NCI-H2107 (cell line): ENCODE results near the gene BLVRA.
"Not testable (repeated sequence)": the region's sequence is repeated elsewhere in the genome, so short reads cannot be mapped to it uniquely, and the experiment has no call there.

ENCODE experiments used
- DNase-seq: peaks from one replicate; lab custom pipeline; 2025; lab: John Stamatoyannopoulos, UW

The BLVRA gene

GRCh38 chr7:43758029-43758821, at the start of gene BLVRA:
Gene BLVRA (plus strand): TSS chr7:43758680. CDS start chr7:43771159, 12,479 bp downstream.
- peak; percentile 17 for DNase-seq

- DNase-seq, result no peak
Observed at GRCh38 chr7:43711503-43711902, 47.0 kb upstream of the BLVRA start.

- not testable (repeated sequence) for DNase-seq
Observed at GRCh38 chr7:43715966-43716365, 42.5 kb upstream of the BLVRA start.

GRCh38 chr7:43716598-43716997, 41.9 kb upstream of the BLVRA start:
- DNase-seq, result no peak

- peak; percentile 9 for DNase-seq
Observed at GRCh38 chr7:43721193-43721806, 37.2 kb upstream of the BLVRA start.

GRCh38 chr7:43723007-43723341, 35.5 kb upstream of the BLVRA start:
- no peak for DNase-seq

- no peak for DNase-seq
Observed at GRCh38 chr7:43725251-43725650, 33.2 kb upstream of the BLVRA start.

GRCh38 chr7:43726466-43726865, 32.0 kb upstream of the BLVRA start:
- DNase-seq, result no peak

GRCh38 chr7:43727003-43727402, 31.5 kb upstream of the BLVRA start:
- no peak for DNase-seq

GRCh38 chr7:43727494-43727893, 31.0 kb upstream of the BLVRA start:
- DNase-seq, result no peak

- DNase-seq, result peak; percentile 84
Observed at GRCh38 chr7:43729214-43729923, 29.1 kb upstream of the BLVRA start, which contains the start of gene COA1. Gene COA1 (minus strand): TSS chr7:43729523. CDS start chr7:43648614, 80,909 bp downstream.

GRCh38 chr7:43729924-43730248, 28.6 kb upstream of the BLVRA start:
- no peak for DNase-seq

GRCh38 chr7:43731494-43731893, 27.0 kb upstream of the BLVRA start:
- DNase-seq, result not testable (repeated sequence)

GRCh38 chr7:43734575-43735332, 23.7 kb upstream of the BLVRA start:
- DNase-seq, result not testable (repeated sequence)

- no peak for DNase-seq
Observed at GRCh38 chr7:43735403-43735801, 23.1 kb upstream of the BLVRA start.

GRCh38 chr7:43735802-43736603, 22.5 kb upstream of the BLVRA start:
- DNase-seq, result no peak

- DNase-seq, result no peak
Observed at GRCh38 chr7:43737467-43738127, 20.9 kb upstream of the BLVRA start.

- DNase-seq, result no peak
Observed at GRCh38 chr7:43742692-43743091, 15.8 kb upstream of the BLVRA start.

GRCh38 chr7:43747328-43748105, 11.0 kb upstream of the BLVRA start:
- DNase-seq, result no peak

- no peak for DNase-seq
Observed at GRCh38 chr7:43749383-43749940, 9.0 kb upstream of the BLVRA start.
